ENCODE measurements around the gene KCND3.

GRCh38 chr1:111769517-111770146, 219.8 kb downstream of the KCND3 start:
- no peak for TF ChIP-seq BACH2 (CRISPR knock-in tag; IDR thresholded peaks at IDR 0.05; ENCODE audit: borderline replicate concordance)
- TF ChIP-seq, protein P1, sequence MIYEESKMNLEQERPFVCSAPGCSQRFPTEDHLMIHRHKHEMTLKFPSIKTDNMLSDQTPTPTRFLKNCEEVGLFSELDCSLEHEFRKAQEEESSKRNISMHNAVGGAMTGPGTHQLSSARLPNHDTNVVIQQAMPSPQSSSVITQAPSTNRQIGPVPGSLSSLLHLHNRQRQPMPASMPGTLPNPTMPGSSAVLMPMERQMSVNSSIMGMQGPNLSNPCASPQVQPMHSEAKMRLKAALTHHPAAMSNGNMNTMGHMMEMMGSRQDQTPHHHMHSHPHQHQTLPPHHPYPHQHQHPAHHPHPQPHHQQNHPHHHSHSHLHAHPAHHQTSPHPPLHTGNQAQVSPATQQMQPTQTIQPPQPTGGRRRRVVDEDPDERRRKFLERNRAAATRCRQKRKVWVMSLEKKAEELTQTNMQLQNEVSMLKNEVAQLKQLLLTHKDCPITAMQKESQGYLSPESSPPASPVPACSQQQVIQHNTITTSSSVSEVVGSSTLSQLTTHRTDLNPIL (CRISPR knock-in tag; IDR thresholded peaks at IDR 0.05; ENCODE audit: low read depth): no peak
- no peak for TF ChIP-seq ZFP30 (CRISPR knock-in tag; IDR thresholded peaks at IDR 0.05)
- TF ChIP-seq, protein P2, sequence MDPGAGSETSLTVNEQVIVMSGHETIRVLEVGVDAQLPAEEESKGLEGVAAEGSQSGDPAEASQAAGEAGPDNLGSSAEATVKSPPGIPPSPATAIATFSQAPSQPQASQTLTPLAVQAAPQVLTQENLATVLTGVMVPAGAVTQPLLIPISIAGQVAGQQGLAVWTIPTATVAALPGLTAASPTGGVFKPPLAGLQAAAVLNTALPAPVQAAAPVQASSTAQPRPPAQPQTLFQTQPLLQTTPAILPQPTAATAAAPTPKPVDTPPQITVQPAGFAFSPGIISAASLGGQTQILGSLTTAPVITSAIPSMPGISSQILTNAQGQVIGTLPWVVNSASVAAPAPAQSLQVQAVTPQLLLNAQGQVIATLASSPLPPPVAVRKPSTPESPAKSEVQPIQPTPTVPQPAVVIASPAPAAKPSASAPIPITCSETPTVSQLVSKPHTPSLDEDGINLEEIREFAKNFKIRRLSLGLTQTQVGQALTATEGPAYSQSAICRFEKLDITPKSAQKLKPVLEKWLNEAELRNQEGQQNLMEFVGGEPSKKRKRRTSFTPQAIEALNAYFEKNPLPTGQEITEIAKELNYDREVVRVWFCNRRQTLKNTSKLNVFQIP (CRISPR knock-in tag; IDR thresholded peaks at IDR 0.05; ENCODE audit: borderline replicate concordance, low read depth): no peak
- no peak for TF ChIP-seq ZNF70 (CRISPR knock-in tag; IDR thresholded peaks at IDR 0.05)
- TF ChIP-seq, protein P3, sequence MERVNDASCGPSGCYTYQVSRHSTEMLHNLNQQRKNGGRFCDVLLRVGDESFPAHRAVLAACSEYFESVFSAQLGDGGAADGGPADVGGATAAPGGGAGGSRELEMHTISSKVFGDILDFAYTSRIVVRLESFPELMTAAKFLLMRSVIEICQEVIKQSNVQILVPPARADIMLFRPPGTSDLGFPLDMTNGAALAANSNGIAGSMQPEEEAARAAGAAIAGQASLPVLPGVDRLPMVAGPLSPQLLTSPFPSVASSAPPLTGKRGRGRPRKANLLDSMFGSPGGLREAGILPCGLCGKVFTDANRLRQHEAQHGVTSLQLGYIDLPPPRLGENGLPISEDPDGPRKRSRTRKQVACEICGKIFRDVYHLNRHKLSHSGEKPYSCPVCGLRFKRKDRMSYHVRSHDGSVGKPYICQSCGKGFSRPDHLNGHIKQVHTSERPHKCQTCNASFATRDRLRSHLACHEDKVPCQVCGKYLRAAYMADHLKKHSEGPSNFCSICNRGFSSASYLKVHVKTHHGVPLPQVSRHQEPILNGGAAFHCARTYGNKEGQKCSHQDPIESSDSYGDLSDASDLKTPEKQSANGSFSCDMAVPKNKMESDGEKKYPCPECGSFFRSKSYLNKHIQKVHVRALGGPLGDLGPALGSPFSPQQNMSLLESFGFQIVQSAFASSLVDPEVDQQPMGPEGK (CRISPR knock-in tag; IDR thresholded peaks at IDR 0.05; ENCODE audit: borderline replicate concordance): no peak
- TF ChIP-seq, protein P4, sequence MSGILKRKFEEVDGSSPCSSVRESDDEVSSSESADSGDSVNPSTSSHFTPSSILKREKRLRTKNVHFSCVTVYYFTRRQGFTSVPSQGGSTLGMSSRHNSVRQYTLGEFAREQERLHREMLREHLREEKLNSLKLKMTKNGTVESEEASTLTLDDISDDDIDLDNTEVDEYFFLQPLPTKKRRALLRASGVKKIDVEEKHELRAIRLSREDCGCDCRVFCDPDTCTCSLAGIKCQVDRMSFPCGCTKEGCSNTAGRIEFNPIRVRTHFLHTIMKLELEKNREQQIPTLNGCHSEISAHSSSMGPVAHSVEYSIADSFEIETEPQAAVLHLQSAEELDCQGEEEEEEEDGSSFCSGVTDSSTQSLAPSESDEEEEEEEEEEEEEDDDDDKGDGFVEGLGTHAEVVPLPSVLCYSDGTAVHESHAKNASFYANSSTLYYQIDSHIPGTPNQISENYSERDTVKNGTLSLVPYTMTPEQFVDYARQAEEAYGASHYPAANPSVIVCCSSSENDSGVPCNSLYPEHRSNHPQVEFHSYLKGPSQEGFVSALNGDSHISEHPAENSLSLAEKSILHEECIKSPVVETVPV (CRISPR knock-in tag; IDR thresholded peaks at IDR 0.05): no peak
- TF ChIP-seq ARNTL (CRISPR knock-in tag; IDR thresholded peaks at IDR 0.05; ENCODE audit: borderline replicate concordance, low read depth): no peak
- TF ChIP-seq ZNF8 (CRISPR knock-in tag; IDR thresholded peaks at IDR 0.05): no peak
- TF ChIP-seq ZNF565 (CRISPR knock-in tag; conservative IDR thresholded peaks at IDR 0.05; ENCODE audit: low read depth): no peak
- no peak for TF ChIP-seq OSR1 (CRISPR knock-in tag; IDR thresholded peaks at IDR 0.05)
- TF ChIP-seq RARB (CRISPR knock-in tag; IDR thresholded peaks at IDR 0.05): no peak

All from SK-N-SH treated with all-trans-retinoic acid at 6 μM for 48 hours (cell line).